ENCODE results near the gene LRIT2.
"Not testable (repeated sequence)": the region's sequence is repeated elsewhere in the genome, so short reads cannot be mapped to it uniquely, and the experiment has no call there.

DNA sequence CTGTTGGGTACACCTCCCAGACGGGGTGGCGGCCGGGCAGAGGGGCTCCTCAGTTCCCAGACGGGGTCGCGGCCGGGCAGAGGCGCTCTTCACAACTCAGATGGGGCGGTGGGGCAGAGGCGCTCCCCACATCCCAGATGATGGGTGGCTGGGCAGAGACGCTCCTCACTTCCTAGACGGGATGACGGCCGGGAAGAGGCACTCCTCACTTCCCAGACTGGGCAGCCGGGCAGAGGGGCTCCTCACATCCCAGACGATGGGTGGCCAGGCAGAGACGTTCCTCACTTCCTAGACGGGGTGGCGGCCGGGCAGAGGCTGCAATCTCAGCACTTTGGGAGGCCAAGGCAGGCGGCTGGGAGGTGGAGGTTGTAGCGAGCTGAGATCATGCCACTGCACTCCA is 45.0 kb downstream of the LRIT2 start:
- TF ChIP-seq, protein P1, sequence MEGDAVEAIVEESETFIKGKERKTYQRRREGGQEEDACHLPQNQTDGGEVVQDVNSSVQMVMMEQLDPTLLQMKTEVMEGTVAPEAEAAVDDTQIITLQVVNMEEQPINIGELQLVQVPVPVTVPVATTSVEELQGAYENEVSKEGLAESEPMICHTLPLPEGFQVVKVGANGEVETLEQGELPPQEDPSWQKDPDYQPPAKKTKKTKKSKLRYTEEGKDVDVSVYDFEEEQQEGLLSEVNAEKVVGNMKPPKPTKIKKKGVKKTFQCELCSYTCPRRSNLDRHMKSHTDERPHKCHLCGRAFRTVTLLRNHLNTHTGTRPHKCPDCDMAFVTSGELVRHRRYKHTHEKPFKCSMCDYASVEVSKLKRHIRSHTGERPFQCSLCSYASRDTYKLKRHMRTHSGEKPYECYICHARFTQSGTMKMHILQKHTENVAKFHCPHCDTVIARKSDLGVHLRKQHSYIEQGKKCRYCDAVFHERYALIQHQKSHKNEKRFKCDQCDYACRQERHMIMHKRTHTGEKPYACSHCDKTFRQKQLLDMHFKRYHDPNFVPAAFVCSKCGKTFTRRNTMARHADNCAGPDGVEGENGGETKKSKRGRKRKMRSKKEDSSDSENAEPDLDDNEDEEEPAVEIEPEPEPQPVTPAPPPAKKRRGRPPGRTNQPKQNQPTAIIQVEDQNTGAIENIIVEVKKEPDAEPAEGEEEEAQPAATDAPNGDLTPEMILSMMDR (IDR thresholded peaks at IDR 0.05), result not testable (repeated sequence)
- TF ChIP-seq POLR2A (IDR thresholded peaks at IDR 0.05), result not testable (repeated sequence)

Data from adrenal gland (tissue), 5 donors.